ENCODE measurements around the gene SOCS2. TPM values are rescaled to one million over a fixed set of nuclear protein-coding genes. Genes with fewer than 3 reads are reported as not detected.
"Not testable (repeated sequence)": the region's sequence is repeated elsewhere in the genome, so short reads cannot be mapped to it uniquely, and the experiment has no call there.

SOCS2 gene
- total RNA-seq, 1 donor from 2014 or later = 28.2 TPM

GRCh38 chr12:93612776-93613175 is 40.3 kb downstream of the SOCS2 start:
- Mint-ChIP-seq H3K4me3 (no peak overlapping the region), H3K36me3 (ENCODE audit: low read depth) (no peaks in the 10 kb centered on the region), H3K27me3 (ENCODE audit: insufficient read depth) (peaks cover 19% of the 10 kb centered on the region), H3K27ac (no peak overlapping the region), H3K9me3 (no peaks in the 10 kb centered on the region), H3K4me1 (ENCODE audit: low read depth) (no peaks in the 10 kb centered on the region)
- no peak for DNase-seq (ENCODE audit: low spot score)
- intact Hi-C loops (cut with micrococcal nuclease) = no loop called here

DNA sequence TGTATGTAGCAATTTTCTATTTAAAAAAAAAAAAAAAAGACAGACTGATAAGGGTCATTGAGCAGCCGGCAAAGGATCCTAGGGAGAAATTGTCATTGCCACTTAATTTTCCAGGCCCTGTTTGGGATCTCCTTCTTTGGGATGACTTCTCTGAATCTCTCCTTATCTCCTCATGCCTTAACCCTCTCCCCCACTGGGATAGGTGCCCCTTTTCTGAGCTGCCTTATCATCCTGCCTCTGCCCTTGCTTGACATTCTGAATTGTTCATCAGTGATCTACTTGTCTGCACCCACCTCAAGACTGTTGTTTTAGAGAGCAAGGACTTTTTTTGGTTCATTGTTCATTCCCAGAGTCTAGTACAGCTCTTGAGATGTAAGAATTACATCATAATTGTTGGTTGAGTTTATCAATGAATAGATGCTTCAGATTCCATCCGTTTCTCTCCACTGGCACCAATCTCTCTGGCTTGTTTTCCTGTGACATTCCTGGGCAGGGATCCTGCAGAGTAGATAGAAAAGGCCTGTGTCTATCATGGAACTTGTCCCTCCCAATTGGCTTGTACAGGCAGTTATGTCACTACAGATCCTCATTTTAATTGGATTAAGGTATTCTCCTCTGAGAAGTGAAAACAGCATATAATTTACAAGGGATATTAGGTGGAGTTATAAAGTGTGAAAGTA is 42.6 kb downstream of the SOCS2 start:
- Mint-ChIP-seq H3K4me1 (ENCODE audit: low read depth) (no peaks in the 10 kb centered on the region), H3K27me3 (ENCODE audit: insufficient read depth) (peaks cover 10% of the 10 kb centered on the region), H3K9me3 (no peaks in the 10 kb centered on the region), H3K4me3 (no peak overlapping the region), H3K36me3 (ENCODE audit: low read depth) (no peaks in the 10 kb centered on the region), H3K27ac (no peak overlapping the region)
- intact Hi-C loops (cut with micrococcal nuclease) = no loop called here
- no peak for DNase-seq (ENCODE audit: low spot score)

DNA sequence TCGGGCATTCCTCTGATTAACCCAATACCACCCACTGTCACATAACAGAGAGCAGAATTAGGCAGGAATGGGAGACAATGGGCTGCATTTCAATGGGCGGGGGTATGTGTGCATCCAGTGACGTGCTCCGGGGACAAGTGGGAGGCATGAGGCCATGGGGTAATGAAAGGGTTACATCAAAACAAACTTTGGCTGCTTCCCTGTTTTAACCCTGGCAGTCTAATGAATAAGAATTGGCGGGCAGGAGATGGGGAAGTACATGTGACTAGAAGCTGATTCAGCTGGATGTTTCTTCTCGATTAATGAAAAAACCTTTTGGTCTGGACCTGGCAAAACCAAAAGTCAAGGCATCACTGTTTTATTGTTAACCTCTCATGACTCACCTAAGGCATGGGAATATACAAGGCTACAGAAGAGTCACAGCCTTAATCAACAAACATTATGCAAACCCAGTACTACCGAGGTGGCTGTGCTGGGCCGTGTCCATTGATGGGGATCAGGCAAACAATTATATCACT is 44.2 kb downstream of the SOCS2 start:
- Mint-ChIP-seq H3K27ac (no peak overlapping the region), H3K4me3 (no peak overlapping the region), H3K9me3 (no peaks in the 10 kb centered on the region), H3K27me3 (ENCODE audit: insufficient read depth) (peaks cover 7% of the 10 kb centered on the region), H3K36me3 (ENCODE audit: low read depth) (no peaks in the 10 kb centered on the region), H3K4me1 (ENCODE audit: low read depth) (no peaks in the 10 kb centered on the region)
- intact Hi-C loops (cut with micrococcal nuclease) = no loop called here
- DNase-seq (ENCODE audit: low spot score) = no peak

GRCh38 chr12:93618891-93619410 is 46.5 kb downstream of the SOCS2 start:
- H3K27me3 Mint-ChIP-seq (ENCODE audit: insufficient read depth) = peaks cover 2% of the 10 kb centered on the region
- no peaks in the 10 kb centered on the region for H3K4me1 Mint-ChIP-seq (ENCODE audit: low read depth)
- no peak overlapping the region for H3K4me3 Mint-ChIP-seq
- no peak for DNase-seq (ENCODE audit: low spot score)
- no peaks in the 10 kb centered on the region for H3K9me3 Mint-ChIP-seq
- no peaks in the 10 kb centered on the region for H3K36me3 Mint-ChIP-seq (ENCODE audit: low read depth)
- intact Hi-C loops (cut with micrococcal nuclease) = no loop called here
- no peak overlapping the region for H3K27ac Mint-ChIP-seq

DNA sequence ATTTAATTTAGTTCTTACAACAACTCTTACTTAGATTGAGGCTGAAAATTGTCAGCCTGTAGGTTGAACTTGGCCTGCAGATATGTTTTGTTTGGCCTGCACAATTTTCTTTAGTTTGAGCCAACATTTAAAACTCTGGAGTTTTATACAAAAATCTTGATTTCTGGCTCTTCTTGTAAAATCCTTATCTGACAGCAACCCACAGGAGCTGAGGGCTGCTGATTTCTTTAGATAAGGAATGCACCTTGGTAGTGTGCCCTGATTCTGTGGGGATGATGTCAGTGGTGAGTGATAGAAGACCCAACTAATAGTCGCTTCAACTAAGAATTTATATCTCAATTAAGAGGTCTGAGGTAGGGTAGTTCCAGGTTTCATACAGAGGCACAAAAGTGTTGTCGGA is 49.5 kb downstream of the SOCS2 start:
- intact Hi-C loops (cut with micrococcal nuclease) = no loop called here
- H3K27ac Mint-ChIP-seq = no peak overlapping the region
- DNase-seq (ENCODE audit: low spot score) = no peak
- no peaks in the 10 kb centered on the region for H3K36me3 Mint-ChIP-seq (ENCODE audit: low read depth)
- no peaks in the 10 kb centered on the region for H3K9me3 Mint-ChIP-seq
- no peak overlapping the region for H3K4me3 Mint-ChIP-seq
- H3K27me3 Mint-ChIP-seq (ENCODE audit: insufficient read depth) = no peaks in the 10 kb centered on the region
- peaks cover 6% of the 10 kb centered on the region for H3K4me1 Mint-ChIP-seq (ENCODE audit: low read depth)

DNA sequence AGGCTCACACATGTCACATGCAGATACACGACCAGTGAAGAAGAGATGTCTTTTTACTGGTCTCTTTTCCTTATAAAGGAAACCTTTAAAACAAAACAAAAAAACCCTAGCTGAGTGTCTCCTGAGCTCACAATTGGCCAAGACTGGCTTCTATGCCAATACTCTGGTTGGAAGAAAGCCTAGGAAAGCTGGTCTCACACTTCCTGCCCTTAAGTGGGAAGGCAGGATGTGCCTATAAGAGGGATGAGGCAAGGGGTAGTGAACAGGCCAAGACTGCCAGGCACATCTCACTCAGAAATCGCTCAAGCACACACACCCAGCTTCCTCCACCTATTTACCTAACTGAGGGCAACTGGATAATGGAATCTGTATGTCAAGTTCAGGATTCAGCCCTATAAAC is 50.0 kb downstream of the SOCS2 start:
- no peaks in the 10 kb centered on the region for H3K9me3 Mint-ChIP-seq
- no peaks in the 10 kb centered on the region for H3K27me3 Mint-ChIP-seq (ENCODE audit: insufficient read depth)
- DNase-seq (ENCODE audit: low spot score) = no peak
- intact Hi-C loops (cut with micrococcal nuclease) = no loop called here
- no peak overlapping the region for H3K27ac Mint-ChIP-seq
- H3K4me3 Mint-ChIP-seq = no peak overlapping the region
- peaks cover 6% of the 10 kb centered on the region for H3K4me1 Mint-ChIP-seq (ENCODE audit: low read depth)
- H3K36me3 Mint-ChIP-seq (ENCODE audit: low read depth) = no peaks in the 10 kb centered on the region

DNA sequence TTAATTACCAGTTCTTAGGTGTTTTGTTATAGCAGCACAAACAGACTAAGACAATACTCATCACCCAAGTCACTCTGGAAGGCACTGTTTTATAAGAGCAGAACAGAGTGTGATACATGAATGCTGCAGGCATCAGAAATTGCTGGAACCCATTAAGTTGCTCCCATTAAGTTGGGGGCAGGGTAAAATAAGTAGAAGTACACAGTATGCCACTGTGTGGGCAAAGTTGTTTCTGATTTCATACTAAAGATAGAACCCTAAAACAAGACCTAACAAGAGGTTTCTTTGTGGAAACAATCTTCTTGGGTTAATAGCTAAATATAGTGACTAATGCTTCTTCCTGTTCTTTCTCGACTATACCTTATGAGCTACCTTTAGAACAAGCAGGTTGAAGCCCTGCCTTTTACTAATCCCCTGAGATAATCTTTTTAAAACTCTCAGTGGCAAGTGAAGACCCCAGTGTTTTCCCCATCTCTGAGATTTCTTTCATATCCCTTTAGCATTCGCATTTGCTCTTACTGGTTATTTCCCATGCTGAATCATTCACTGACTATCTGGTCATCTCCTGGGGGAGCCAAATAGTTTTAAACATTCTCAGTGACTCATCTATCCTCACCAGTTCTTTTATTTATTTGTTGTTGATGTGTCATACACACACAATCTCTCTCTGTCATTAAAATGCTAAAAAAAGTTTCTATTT is 52.3 kb downstream of the SOCS2 start:
- no peak for DNase-seq (ENCODE audit: low spot score)
- intact Hi-C loops (cut with micrococcal nuclease) = no loop called here
- no peaks in the 10 kb centered on the region for H3K9me3 Mint-ChIP-seq
- H3K27ac Mint-ChIP-seq = no peak overlapping the region
- H3K4me3 Mint-ChIP-seq = no peak overlapping the region
- no peaks in the 10 kb centered on the region for H3K36me3 Mint-ChIP-seq (ENCODE audit: low read depth)
- H3K27me3 Mint-ChIP-seq (ENCODE audit: insufficient read depth) = no peaks in the 10 kb centered on the region
- peaks cover 6% of the 10 kb centered on the region for H3K4me1 Mint-ChIP-seq (ENCODE audit: low read depth)

DNA sequence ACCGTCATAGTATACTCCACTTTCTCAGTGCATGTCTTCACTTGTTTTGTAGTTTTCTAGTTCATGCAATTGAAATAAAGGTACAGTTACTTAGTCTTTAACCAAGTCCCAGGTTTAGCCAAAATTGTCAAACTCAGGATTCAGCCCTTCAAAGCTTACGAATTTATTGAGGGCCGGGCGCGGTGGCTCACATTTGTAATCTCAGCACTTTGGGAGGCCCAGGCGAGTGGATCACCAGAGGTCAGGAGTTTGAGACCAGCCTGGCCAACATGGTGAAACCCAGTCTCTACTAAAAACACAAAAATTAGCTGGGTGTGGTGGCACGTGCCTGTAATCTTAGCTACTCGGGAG is 52.8 kb downstream of the SOCS2 start:
- intact Hi-C loops (cut with micrococcal nuclease); H3K27ac Mint-ChIP-seq; H3K4me1 Mint-ChIP-seq (ENCODE audit: low read depth); H3K4me3 Mint-ChIP-seq; H3K36me3 Mint-ChIP-seq (ENCODE audit: low read depth); DNase-seq (ENCODE audit: low spot score); H3K9me3 Mint-ChIP-seq; H3K27me3 Mint-ChIP-seq (ENCODE audit: insufficient read depth): not testable (repeated sequence)

GRCh38 chr12:93626160-93626559 is 53.7 kb downstream of the SOCS2 start:
- no peaks in the 10 kb centered on the region for H3K36me3 Mint-ChIP-seq (ENCODE audit: low read depth)
- H3K27ac Mint-ChIP-seq = no peak overlapping the region
- intact Hi-C loops (cut with micrococcal nuclease) = no loop called here
- DNase-seq (ENCODE audit: low spot score) = no peak
- H3K4me1 Mint-ChIP-seq (ENCODE audit: low read depth) = peaks cover 6% of the 10 kb centered on the region
- no peak overlapping the region for H3K4me3 Mint-ChIP-seq
- H3K27me3 Mint-ChIP-seq (ENCODE audit: insufficient read depth) = no peaks in the 10 kb centered on the region
- H3K9me3 Mint-ChIP-seq = no peaks in the 10 kb centered on the region

Other genes starting within 250 kb of the SOCS2 start
- 90.9 and 94.3 TPM in 2 replicates for gene NUDT4, start 194.8 kb upstream of the SOCS2 start, total RNA-seq
- 231 and 239 TPM in 2 replicates for gene UBE2N, start 130.7 kb upstream of the SOCS2 start, total RNA-seq
- gene MRPL42, start 105.2 kb upstream of the SOCS2 start, total RNA-seq = 83.2 and 87.0 TPM in 2 replicates
- gene CRADD, start 104.7 kb downstream of the SOCS2 start, total RNA-seq = 11.2 and 12.3 TPM in 2 replicates

All from activated T-helper 1 cell treated with anti-CD3 and anti-CD28 coated beads, Interleukin-12 subunit alpha, Interleukin-12 subunit beta, Interleukin-2, Interleukin-4 antibody, amounts not matched to agents 30 ng/mL and 10 ng/mL and 1 ng/mL, durations not matched to agents 14 hours and 24 hours and 36 hours (primary cell).